ENCODE results near the gene LGALS3.

GRCh38 chr14:55092341-55092740 is 36.7 kb upstream of the LGALS3 start:
- TF ChIP-seq CTCF (IDR thresholded peaks at IDR 0.05) (no peak), EP300 (IDR thresholded peaks at IDR 0.05) (no peak), POLR2A (IDR thresholded peaks at IDR 0.05) (no peak)
